Measurements from ENCODE around the gene TIAM1. TPM values are rescaled to one million over a fixed set of nuclear protein-coding genes. Genes with fewer than 3 reads are reported as not detected.

Gene TIAM1
- total RNA-seq, 1 donor from 2014 or later, result 2.7 TPM

GRCh38 chr21:31340942-31341487 lies 3.0 kb downstream of the TIAM1 start:
- Histone ChIP-seq H3K4me1 (no peaks in the 10 kb centered on the region), H3K36me3 (no peaks in the 10 kb centered on the region), H3K27ac (no peak overlapping the region), H3K9me3 (no peaks in the 10 kb centered on the region), H3K4me3 (no peak overlapping the region), H3K27me3 (no peaks in the 10 kb centered on the region)
- no peak for DNase-seq (ENCODE audit: low spot score in 2 of 2)
- intact Hi-C loops (cut with DNase I), result no loop called here
- TF ChIP-seq, protein P1, sequence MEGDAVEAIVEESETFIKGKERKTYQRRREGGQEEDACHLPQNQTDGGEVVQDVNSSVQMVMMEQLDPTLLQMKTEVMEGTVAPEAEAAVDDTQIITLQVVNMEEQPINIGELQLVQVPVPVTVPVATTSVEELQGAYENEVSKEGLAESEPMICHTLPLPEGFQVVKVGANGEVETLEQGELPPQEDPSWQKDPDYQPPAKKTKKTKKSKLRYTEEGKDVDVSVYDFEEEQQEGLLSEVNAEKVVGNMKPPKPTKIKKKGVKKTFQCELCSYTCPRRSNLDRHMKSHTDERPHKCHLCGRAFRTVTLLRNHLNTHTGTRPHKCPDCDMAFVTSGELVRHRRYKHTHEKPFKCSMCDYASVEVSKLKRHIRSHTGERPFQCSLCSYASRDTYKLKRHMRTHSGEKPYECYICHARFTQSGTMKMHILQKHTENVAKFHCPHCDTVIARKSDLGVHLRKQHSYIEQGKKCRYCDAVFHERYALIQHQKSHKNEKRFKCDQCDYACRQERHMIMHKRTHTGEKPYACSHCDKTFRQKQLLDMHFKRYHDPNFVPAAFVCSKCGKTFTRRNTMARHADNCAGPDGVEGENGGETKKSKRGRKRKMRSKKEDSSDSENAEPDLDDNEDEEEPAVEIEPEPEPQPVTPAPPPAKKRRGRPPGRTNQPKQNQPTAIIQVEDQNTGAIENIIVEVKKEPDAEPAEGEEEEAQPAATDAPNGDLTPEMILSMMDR (IDR thresholded peaks at IDR 0.05), result no peak

DNA sequence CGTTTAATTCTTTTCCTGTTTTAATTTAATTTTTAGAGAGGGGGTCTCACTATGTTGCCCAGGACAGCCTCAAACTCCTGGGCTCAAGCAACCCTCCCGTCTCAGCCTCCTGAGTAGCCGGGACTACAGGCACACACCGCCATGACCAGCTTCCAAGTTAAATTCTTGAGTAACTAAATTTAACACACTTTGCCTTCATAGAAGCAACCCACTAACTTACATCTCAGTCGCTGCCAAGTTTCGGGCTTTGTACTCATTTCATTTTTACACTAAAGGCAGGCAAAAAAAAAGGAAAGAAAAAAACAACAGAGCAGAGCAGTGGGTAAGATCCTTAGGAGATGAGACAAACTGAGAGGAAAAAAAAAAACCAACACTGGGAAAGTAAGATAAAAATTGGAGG lies 3.5 kb downstream of the TIAM1 start:
- TF ChIP-seq, protein P1 (IDR thresholded peaks at IDR 0.05), result no peak
- intact Hi-C loops (cut with DNase I), result no loop called here
- Histone ChIP-seq H3K27me3 (no peaks in the 10 kb centered on the region), H3K36me3 (no peaks in the 10 kb centered on the region), H3K27ac (no peak overlapping the region), H3K4me3 (no peak overlapping the region), H3K4me1 (no peaks in the 10 kb centered on the region), H3K9me3 (no peaks in the 10 kb centered on the region)
- no peak for DNase-seq (ENCODE audit: low spot score in 2 of 2)

- H3K27me3 ChIP-seq, result no peaks in the 10 kb centered on the region
- intact Hi-C loops (cut with DNase I), result no loop called here
- TF ChIP-seq, protein P1 (IDR thresholded peaks at IDR 0.05), result no peak
- H3K27ac ChIP-seq, result no peak overlapping the region
- H3K36me3 ChIP-seq, result no peaks in the 10 kb centered on the region
- no peaks in the 10 kb centered on the region for H3K4me1 ChIP-seq
- H3K9me3 ChIP-seq, result no peaks in the 10 kb centered on the region
- DNase-seq (ENCODE audit: low spot score in 2 of 2), result no peak
- no peak overlapping the region for H3K4me3 ChIP-seq
These were observed 4.3 kb downstream of the TIAM1 start for GRCh38 chr21:31339721-31340120.

- Histone ChIP-seq H3K27ac (no peak overlapping the region), H3K4me3 (no peak overlapping the region), H3K9me3 (no peaks in the 10 kb centered on the region), H3K27me3 (no peaks in the 10 kb centered on the region), H3K36me3 (no peaks in the 10 kb centered on the region), H3K4me1 (no peaks in the 10 kb centered on the region)
- TF ChIP-seq, protein P1 (IDR thresholded peaks at IDR 0.05), result no peak
- intact Hi-C loops (cut with DNase I), result no loop called here
- no peak for DNase-seq (ENCODE audit: low spot score in 2 of 2)
These were observed 5.1 kb downstream of the TIAM1 start for GRCh38 chr21:31338908-31339368.

DNA sequence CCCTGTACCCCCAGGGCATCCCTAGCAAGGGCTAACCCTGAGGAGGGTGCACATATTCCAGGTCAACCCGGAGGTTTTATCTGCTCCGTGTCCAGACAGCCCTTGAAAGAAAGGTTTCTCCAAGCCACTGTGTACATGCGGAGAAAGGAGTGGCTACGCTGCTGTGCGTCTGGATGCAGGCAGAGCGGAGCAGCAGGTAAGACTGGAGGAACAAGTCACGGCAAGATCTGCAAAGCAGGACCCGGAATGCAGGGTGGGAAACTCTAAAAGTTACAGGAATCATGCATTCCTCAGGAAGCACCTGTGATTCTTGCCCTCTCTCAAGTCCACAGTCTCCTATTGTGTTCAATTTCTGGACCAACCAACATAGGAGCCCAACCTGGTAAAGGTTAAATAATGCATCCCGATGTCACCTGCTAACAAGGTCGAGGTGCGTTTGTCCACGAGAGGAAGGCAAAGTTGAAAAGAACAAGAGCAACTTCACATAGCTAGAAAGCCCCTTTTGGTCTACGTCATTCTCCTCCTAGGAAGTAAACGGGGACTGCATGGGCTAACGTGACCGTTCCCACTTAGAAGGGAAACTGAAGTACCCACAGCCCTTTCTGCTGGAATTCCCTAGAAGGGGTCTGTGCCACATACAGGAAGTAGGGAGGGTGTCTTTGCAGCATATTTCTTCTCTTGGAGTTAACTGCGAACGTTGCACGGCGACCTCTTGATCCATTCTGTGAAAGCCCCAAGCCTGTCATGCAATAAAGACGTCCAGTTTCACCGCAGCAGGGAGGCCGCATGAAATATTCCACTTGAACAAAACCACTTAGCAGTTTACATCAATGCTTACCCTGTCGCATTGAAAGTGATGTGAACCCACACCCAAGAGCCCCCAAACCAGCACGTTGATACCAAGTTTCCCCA lies 5.8 kb downstream of the TIAM1 start:
- Histone ChIP-seq H3K4me1 (no peaks in the 10 kb centered on the region), H3K27ac (no peak overlapping the region), H3K36me3 (no peaks in the 10 kb centered on the region), H3K9me3 (no peaks in the 10 kb centered on the region), H3K4me3 (no peak overlapping the region), H3K27me3 (no peaks in the 10 kb centered on the region)
- TF ChIP-seq, protein P1 (IDR thresholded peaks at IDR 0.05), result no peak
- intact Hi-C loops (cut with DNase I), result no loop called here
- DNase-seq (ENCODE audit: low spot score in 2 of 2), result no peak

All from ascending aorta (tissue), 2 donors.